Spleen (tissue), 7 donors: ENCODE results near the gene DNAJB13.

ENCODE experiments used
- POLR2A ChIP-seq, 3 donors: fragments of 450-650 bp; IDR thresholded peaks; one replicate each; pipeline ENCODE4 v1.5.1; 2017; ENCODE audit warnings: antibody characterized with exemption in 3 of 3, mild to moderate bottlenecking in 1 of 3
- TF ChIP-seq, protein P1 (sequence below), 11 experiments: fragments of 200-600 bp in 7 of 11; fragments of 450-650 bp in 4 of 11; sonication (generic) in 4 of 11; IDR thresholded peaks in 8 of 11; conservative IDR thresholded peaks in 3 of 11; 1 replicate in 7 of 11; 2 replicates in 4 of 11; pipeline versions ENCODE4 v1.4.0 to v1.8.0; 2016 to 2021; ENCODE audit warnings: antibody characterized with exemption in 11 of 11, inconsistent platforms in 4 of 11, mild to moderate bottlenecking in 1 of 11
- donor health status: DM: no; HTN: no; CAD: no; lungs with moderate emphysema.
- donor health status: DM: no; HTN: no; CAD: no.
- donor health status: DM: no; HTN: no; CAD: no.

DNA sequence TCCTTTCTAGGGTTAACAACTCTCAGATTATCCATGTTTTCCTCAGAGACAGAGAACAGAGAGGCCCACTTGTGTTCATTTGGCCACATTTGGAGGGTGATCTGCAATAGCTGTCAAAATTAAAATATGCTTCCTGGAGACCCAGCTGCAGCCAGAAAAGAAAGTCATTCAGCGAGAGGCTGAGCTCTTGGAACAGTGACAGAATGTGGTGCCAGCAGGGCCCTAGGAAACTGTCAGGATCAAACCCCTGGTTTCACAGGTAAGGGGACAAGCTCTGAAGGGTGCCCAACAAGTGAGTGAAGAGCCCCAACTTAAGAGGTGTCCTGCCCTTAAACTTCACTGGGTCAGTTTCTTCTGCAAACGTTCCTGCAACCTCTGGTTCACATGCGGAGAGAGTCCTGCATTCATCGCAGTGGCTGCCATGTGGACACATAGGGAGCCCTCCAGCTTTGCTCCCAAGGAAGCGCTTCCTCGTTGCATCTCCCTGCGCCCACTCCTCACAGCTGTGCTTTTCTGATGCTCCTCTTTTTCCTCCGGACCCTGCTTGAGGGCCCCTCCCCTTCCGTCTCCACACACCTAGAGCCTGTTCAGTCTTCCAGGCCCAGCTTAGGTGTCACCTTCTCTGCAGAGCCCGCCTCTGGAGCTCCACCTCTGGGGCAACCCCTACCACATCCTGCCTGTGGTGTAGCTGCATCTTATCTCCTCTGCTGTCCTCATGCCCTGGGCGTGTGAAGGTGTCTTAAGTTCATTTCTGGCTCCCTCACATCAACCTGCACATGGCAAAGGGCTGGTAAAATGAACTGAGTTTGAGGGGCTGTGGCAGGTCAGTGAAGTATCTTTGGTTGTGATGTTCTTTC lies 54.2 kb downstream of the DNAJB13 start:
- TF ChIP-seq, protein P1, sequence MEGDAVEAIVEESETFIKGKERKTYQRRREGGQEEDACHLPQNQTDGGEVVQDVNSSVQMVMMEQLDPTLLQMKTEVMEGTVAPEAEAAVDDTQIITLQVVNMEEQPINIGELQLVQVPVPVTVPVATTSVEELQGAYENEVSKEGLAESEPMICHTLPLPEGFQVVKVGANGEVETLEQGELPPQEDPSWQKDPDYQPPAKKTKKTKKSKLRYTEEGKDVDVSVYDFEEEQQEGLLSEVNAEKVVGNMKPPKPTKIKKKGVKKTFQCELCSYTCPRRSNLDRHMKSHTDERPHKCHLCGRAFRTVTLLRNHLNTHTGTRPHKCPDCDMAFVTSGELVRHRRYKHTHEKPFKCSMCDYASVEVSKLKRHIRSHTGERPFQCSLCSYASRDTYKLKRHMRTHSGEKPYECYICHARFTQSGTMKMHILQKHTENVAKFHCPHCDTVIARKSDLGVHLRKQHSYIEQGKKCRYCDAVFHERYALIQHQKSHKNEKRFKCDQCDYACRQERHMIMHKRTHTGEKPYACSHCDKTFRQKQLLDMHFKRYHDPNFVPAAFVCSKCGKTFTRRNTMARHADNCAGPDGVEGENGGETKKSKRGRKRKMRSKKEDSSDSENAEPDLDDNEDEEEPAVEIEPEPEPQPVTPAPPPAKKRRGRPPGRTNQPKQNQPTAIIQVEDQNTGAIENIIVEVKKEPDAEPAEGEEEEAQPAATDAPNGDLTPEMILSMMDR (IDR thresholded peaks at IDR 0.05 in 8 of 11, conservative IDR thresholded peaks at IDR 0.05 in 3 of 11) = peak in 1 of 11 experiments; percentile 12
- no peak for TF ChIP-seq POLR2A (IDR thresholded peaks at IDR 0.05)
